A673 (cell line): ENCODE measurements around the gene NFU1. TPM values are rescaled to one million over a fixed set of nuclear protein-coding genes. Genes with fewer than 3 reads are reported as not detected.

Experiments
- BruUV-seq: library from RNA; stranded (reverse); fragments of 400-500 nt; replicated peaks from 2 replicates; lab custom pipeline; 2021; lab: Mats Ljungman, UMichigan
- CTCF ChIA-PET: fragments of 300-600 bp; sonication (Branson Sonifier 250); formaldehyde crosslinking; loops from one replicate; lab custom pipeline; 2022; ENCODE audit warnings: antibody characterized with exemption; lab: Charles Lee
- POLR2A ChIA-PET: fragments of 300-600 bp; sonication (Branson Sonifier 250); formaldehyde crosslinking; loops from one replicate; lab custom pipeline; 2022; ENCODE audit warnings: antibody characterized with exemption; ENCODE audit not compliant: low non-redundant PET; lab: Charles Lee
- DNase-seq: peaks from one replicate; pipeline ENCODE4 v3.0.0-alpha.2; 2015; ENCODE audit warnings: low spot score
- H3K27ac ChIP-seq: fragments of 200-600 bp; sonication (generic); 2 replicates; pipeline ENCODE4 v1.5.1; 2016; ENCODE audit warnings: mixed run types, low read depth, mild to moderate bottlenecking, mixed read lengths, antibody characterized with exemption, low read length; ENCODE audit not compliant: poor library complexity, severe bottlenecking
- H3K27me3 ChIP-seq: fragments of 200-600 bp; sonication (generic); replicated peaks from 2 replicates; pipeline ENCODE4 v1.6.1; 2017; ENCODE audit warnings: mixed run types, low read depth, mild to moderate bottlenecking, mixed read lengths, antibody characterized with exemption, low read length; ENCODE audit not compliant: insufficient read depth, poor library complexity
- H3K36me3 ChIP-seq: fragments of 200-600 bp; sonication (generic); 2 replicates; pipeline ENCODE4 v1.6.1; 2016; ENCODE audit warnings: mixed run types, mild to moderate bottlenecking, mixed read lengths, antibody characterized with exemption, low read length; ENCODE audit not compliant: insufficient read depth, poor library complexity, severe bottlenecking
- H3K4me1 ChIP-seq: fragments of 200-600 bp; sonication (generic); 2 replicates; pipeline ENCODE4 v1.6.1; 2017; ENCODE audit warnings: mixed run types, mild to moderate bottlenecking, mixed read lengths, antibody characterized with exemption, low read length; ENCODE audit not compliant: insufficient read depth, poor library complexity, severe bottlenecking
- H3K4me3 ChIP-seq: fragments of 200-600 bp; sonication (generic); 2 replicates; pipeline ENCODE4 v1.5.1; 2016; ENCODE audit warnings: low read depth, mixed run types, mild to moderate bottlenecking, mixed read lengths, low read length; ENCODE audit not compliant: poor library complexity, severe bottlenecking
- H3K9me3 ChIP-seq: fragments of 200-600 bp; sonication (generic); 2 replicates; pipeline ENCODE4 v1.6.1; 2016; ENCODE audit warnings: mixed run types, low read depth, mild to moderate bottlenecking, mixed read lengths, antibody characterized with exemption, low read length; ENCODE audit not compliant: poor library complexity, severe bottlenecking
- CTCF ChIP-seq: fragments of 300-800, 200-600 bp; sonication (generic); conservative IDR thresholded peaks from 2 replicates; pipeline ENCODE4 v1.5.1; 2017; ENCODE audit warnings: low read depth, mild to moderate bottlenecking, antibody characterized with exemption, low read length, moderate library complexity, mixed read lengths
- EZH2 ChIP-seq: fragments of 200-600 bp; sonication (generic); IDR thresholded peaks from 2 replicates; pipeline ENCODE4 v1.6.1; 2017; ENCODE audit warnings: borderline replicate concordance, low read depth, mild to moderate bottlenecking, mixed read lengths, antibody characterized with exemption, low read length; ENCODE audit not compliant: poor library complexity, severe bottlenecking
- intact Hi-C: fragments of 100-400 bp; cut with micrococcal nuclease; formaldehyde crosslinking; loops from one replicate; pipeline ENCODE4 v1.10.0; 2022; ENCODE audit not compliant: unreplicated experiment
- total RNA-seq: library from RNA; stranded (reverse); gene quantifications from 2 replicates; pipeline ENCODE4 v1.2.3, GENCODE V29; 2021

Gene NFU1
- total RNA-seq, 1 experiment from 2014 or later, result 54.3 TPM

- no peak overlapping the region for H3K4me3 ChIP-seq
- no peaks in the 10 kb centered on the region for H3K27me3 ChIP-seq
- no peaks in the 10 kb centered on the region for H3K9me3 ChIP-seq
- H3K27ac ChIP-seq, result no peak overlapping the region
- TF ChIP-seq EZH2, result no peak
- no peak for TF ChIP-seq CTCF
- no TSS peak for BruUV-seq
- CTCF ChIA-PET, result no interaction called here
- DNase-seq, result no peak
- POLR2A ChIA-PET, result no interaction called here
- intact Hi-C loops, result no loop called here
- peaks cover 4% of the 10 kb centered on the region for H3K4me1 ChIP-seq
- no peaks in the 10 kb centered on the region for H3K36me3 ChIP-seq
These were observed 1.3 kb upstream of the NFU1 start for GRCh38 chr2:69438580-69438979.

- no peaks in the 10 kb centered on the region for H3K9me3 ChIP-seq
- ChIA-PET POLR2A (no interaction called here), CTCF (no interaction called here)
- H3K4me1 ChIP-seq, result peaks cover 4% of the 10 kb centered on the region
- no peak for DNase-seq
- intact Hi-C loops, result no loop called here
- H3K27me3 ChIP-seq, result no peaks in the 10 kb centered on the region
- TF ChIP-seq CTCF (no peak), EZH2 (no peak)
- peak overlapping the region; percentile 67 for H3K4me3 ChIP-seq
- H3K36me3 ChIP-seq, result no peaks in the 10 kb centered on the region
- BruUV-seq, result TSS peak; percentile 94
- H3K27ac ChIP-seq, result peak overlapping the region; percentile 91
These were observed 518 bp upstream of the NFU1 start for GRCh38 chr2:69437751-69438154.

- H3K27me3 ChIP-seq, result no peaks in the 10 kb centered on the region
- CTCF ChIA-PET, result no interaction called here
- no TSS peak for BruUV-seq
- POLR2A ChIA-PET, result no interaction called here
- H3K4me3 ChIP-seq, result peak overlapping the region; percentile 67
- H3K9me3 ChIP-seq, result no peaks in the 10 kb centered on the region
- peaks cover 4% of the 10 kb centered on the region for H3K4me1 ChIP-seq
- no peak for TF ChIP-seq EZH2
- H3K27ac ChIP-seq, result peak overlapping the region; percentile 91
- intact Hi-C loops, result no loop called here
- no peaks in the 10 kb centered on the region for H3K36me3 ChIP-seq
- no peak for DNase-seq
These were observed 668 bp downstream of the NFU1 start for GRCh38 chr2:69436596-69436937.

- H3K36me3 ChIP-seq, result no peaks in the 10 kb centered on the region
- no peaks in the 10 kb centered on the region for H3K9me3 ChIP-seq
- intact Hi-C loops, result no loop called here
These were observed 2.5 kb downstream of the NFU1 start for GRCh38 chr2:69434753-69435152.

More at GRCh38 chr2:69434753-69435152, 2.5 kb downstream of the NFU1 start:
- H3K4me3 ChIP-seq, result no peak overlapping the region
- no TSS peak for BruUV-seq
- peaks cover 4% of the 10 kb centered on the region for H3K4me1 ChIP-seq
- H3K27ac ChIP-seq, result no peak overlapping the region
- no peak for DNase-seq
- ChIA-PET CTCF (no interaction called here), POLR2A (no interaction called here)
- no peak for TF ChIP-seq EZH2
- TF ChIP-seq CTCF, result no peak
- no peaks in the 10 kb centered on the region for H3K27me3 ChIP-seq
